ENCODE data around the gene AMN.

The AMN gene

GRCh38 chr14:102898776-102899515 lies 23.5 kb upstream of the AMN start:
- DNase-seq (ENCODE audit: low read depth) = no peak

GRCh38 chr14:102899516-102899900 lies 23.0 kb upstream of the AMN start:
- no peak for DNase-seq (ENCODE audit: low read depth)

DNA sequence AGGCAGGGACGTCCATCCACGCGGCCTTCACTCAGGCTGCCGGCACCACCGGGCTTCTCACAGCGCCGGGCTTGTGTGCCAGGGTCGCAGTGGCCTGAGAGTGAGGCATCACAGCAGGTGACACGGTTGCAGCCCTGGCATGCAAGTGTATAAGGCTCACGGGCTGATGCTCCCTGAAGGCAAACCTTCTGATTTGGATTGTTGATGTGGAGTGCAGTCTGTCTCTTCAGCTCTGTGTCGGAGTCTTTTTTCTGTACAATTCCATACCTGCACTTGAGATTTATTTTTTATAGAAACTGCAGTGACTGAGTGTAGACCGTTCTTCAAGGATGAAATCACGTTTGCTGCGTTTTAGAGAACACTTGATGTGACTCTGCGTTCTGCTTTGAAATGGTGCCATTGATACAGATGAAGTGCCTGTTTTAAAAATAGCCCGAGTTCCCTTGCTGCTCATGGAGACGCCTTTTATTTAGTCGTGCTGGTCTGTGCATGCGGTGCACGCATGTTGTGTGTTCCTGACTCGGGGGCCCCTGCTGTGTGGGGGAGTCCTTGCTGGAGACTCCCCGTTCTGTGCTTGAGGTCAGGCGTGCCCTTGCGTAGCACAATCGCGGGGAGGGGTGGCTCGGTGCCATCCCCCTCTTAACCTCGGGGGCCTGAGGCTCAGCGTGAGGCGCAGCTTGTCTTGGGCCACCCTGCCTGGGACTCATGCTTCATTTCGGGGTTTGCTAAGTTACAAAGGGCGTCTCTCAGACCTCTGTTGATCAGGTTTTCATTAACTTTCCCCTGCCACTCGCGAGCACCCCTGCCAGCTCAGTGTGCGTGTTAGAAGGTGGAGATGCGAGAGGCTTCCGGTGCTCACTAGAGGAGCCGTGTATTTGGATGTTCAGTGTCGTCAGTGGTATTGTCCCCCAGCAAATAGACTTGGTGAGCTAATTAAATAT lies 21.6 kb upstream of the AMN start:
- no peak for DNase-seq (ENCODE audit: low read depth)

DNA sequence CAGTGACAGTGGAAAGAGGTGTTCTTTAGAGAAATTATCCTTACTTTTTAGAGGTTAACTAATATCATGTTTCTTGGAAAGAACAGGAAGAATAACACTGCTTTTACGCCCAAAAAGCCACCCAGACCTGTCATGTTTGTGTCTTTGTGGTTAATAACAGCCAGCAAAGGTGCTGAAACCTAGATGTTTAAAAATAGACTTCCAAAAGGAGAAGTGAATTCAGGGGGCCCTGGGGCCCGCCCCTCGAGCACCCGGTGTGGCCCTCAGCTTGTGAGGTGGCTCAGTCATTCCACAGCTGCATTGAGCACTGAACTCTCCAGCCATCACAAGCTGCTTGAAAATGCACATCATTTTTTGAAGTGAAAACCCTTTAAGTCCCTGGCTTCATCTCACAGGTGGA lies 20.8 kb upstream of the AMN start:
- DNase-seq (ENCODE audit: low read depth) = no peak

DNA sequence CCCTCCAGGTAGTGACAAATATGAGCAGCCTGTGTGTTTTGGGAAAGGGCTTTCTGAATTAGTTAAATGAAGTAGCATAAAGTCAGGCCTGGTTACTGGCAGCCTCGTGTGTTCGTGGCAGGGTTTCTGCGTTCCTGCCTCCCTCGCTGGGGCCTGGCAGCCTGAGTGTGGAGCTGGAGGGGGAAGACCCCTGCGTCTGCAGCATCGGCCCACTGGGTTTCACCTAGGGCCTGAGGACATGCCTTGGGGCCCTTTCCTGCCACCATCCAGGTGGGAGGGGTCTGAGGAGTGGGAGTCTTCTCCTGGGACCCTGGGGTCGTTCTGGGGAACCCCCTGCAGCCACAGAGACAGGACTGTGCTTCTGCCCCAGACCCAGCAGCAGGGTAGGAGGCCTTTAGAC lies 20.4 kb upstream of the AMN start:
- no peak for DNase-seq (ENCODE audit: low read depth)

GRCh38 chr14:102902523-102903247 lies 19.8 kb upstream of the AMN start:
- no peak for DNase-seq (ENCODE audit: low read depth)

DNA sequence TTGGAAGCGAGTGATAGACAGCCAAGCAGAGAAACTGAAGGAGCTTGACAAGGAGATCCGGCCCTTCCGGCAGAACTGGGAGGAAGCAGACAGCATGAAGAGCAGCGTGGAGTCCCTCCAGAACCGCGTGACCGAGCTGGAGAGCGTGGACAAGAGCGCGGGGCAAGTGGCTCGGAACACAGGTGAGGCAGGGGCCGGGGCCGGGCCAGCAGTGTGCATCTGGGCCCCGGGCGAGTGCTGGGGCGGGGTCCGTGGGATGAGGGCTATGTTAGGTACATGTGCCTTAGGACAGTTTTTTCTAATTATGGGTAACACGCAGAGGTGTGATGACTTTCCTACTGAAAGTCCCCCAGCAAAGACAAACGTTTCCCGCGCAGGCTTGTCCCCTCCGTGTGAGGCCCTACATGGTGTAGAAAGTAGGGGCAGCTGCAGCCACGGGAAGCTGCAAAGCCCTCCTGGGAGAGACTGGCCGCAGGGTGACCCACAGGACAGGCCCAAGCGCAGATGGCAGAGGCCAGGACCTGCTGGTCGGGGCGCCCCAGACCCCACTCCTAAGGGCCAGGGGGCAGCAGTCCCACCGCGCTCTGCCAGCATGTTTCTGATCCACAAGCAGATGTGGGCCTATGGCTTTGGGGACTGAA lies 19.1 kb upstream of the AMN start:
- DNase-seq (ENCODE audit: low read depth) = no peak

DNA sequence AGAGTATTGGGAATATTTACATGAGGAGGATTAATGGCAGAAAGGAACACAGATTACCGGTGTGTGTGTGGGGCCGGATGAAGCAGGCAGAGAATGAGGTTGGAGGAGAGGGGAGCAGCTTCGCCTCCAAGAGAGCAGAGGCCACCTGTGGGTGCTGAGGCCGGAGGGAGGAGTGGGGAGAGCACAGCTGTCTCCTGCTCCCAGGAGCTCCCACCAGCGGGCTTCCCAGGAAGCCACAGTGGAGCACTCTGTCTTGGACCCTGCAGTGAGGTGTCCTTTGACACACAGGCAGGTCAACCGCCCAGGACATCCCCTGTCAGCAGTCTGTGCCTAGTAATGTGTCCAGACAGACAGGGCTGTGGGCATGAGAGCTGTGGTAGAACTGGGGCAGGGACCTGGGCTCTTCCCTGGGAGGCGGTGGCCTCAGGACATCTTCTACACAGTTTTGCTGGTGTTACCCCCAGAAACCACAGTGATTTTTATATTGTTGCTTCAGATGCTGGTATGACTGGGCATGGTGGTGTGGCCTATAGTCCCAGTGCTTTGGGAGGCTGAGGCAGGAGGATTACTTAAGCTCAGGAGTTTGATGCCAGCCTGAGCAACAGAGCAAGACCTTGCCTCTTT lies 18.5 kb upstream of the AMN start:
- no peak for DNase-seq (ENCODE audit: low read depth)

DNA sequence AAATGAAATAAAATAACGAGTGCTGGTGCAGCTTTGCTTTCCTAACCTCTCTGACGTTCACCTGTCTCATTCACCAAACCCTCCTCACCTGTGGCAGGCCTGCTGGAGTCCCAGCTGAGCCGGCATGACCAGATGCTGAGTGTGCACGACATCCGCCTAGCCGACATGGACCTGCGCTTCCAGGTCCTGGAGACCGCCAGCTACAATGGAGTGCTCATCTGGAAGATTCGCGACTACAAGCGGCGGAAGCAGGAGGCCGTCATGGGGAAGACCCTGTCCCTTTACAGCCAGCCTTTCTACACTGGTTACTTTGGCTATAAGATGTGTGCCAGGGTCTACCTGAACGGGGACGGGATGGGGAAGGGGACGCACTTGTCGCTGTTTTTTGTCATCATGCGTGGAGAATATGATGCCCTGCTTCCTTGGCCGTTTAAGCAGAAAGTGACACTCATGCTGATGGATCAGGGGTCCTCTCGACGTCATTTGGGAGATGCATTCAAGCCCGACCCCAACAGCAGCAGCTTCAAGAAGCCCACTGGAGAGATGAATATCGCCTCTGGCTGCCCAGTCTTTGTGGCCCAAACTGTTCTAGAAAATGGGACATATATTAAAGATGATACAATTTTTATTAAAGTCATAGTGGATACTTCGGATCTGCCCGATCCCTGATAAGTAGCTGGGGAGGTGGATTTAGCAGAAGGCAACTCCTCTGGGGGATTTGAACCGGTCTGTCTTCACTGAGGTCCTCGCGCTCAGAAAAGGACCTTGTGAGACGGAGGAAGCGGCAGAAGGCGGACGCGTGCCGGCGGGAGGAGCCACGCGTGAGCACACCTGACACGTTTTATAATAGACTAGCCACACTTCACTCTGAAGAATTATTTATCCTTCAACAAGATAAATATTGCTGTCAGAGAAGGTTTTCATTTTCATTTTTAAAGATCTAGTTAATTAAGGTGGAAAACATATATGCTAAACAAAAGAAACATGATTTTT lies 17.1 kb upstream of the AMN start:
- no peak for DNase-seq (ENCODE audit: low read depth)

GRCh38 chr14:102906616-102907302 lies 15.7 kb upstream of the AMN start:
- no peak for DNase-seq (ENCODE audit: low read depth)

GRCh38 chr14:102907303-102907844 lies 15.1 kb upstream of the AMN start:
- no peak for DNase-seq (ENCODE audit: low read depth)

DNA sequence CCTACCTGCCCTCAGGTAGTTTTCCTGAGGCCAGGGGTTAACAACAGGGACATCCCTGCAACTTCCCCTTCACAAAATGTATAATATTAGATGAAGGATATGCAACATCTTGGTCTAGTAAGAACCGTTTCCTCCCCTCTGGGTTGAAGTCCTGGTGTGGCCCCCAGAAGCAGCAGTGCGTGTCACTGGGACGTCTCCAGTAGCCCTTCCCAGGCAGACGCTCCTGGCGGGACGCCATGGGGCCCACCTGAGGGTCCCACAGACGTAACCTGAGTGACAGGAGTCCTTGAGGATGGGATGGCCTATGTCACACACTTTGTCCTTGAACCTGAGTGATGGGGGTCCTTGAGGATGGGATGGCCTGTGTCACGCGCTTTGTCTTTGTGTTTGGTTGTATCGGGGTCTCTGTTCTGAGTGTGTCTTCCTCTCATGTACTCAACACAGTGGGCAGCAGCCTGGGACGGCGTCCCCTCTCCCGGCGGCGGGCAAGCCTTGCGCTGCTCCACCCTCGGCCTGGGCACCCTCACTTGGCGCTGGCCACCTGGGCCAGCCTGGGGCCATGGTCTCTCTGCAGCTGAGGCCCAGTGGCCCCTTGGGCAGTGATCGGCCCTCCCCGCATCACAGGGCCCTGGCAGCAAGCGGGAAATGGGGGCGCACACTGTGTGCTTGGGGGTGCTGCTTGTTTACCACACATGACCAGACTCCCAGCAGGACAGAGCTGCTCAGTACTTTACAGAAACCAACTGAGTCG lies 14.3 kb upstream of the AMN start:
- DNase-seq (ENCODE audit: low read depth) = no peak

DNA sequence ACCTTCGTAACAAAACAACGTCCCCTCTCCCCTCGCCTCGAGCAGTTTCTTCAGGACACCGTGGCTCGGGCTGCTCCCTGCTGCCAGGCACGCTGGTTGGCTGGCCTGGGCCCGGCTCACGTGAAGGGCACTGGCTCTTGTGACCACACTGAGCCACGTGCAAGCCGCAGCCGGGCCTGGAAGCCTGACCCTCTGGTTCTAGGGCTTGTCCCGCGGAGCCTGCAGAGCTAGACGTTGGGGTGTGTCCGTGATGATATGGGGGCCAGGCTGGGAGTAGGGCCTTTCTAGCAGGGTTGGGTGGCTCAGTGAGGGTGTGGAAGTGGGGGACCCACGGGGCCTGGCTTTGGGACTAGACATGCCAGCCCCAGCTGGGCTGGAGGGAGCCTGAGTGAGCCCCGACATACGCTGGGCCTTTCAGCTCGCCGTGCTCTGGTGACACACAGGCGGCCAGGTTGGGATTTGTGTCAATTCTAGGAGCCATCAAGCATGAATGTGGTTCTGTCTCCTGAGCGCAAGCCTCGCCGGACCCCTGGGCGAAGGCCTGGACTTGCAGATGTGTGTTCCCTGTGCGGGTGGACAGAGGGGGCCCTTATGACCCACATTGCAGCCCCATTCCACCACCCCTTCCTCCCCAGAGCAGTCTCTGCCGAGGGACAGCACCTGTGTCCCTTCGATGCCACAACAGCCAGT lies 13.6 kb upstream of the AMN start:
- DNase-seq (ENCODE audit: low read depth) = no peak

DNA sequence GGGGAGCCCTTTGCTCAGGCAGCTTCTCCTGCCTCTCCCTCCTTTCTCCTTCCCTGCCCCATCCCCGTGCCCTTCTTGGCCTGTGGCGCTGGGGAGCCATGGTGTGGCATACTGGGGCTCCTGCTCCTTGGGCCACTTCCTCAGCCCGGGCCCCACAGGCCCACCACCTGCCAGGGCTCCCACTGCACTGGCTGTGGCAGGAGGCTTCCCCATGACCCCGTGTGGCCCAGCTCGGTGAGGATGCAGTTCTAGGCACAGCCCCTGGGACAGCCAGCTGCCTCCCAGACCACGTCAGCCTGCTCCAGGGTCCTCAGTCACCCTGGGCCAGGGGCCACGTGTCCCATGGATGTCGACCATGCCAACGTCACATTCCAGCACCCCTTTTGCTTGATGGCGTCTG lies 13.0 kb upstream of the AMN start:
- no peak for DNase-seq (ENCODE audit: low read depth)

DNA sequence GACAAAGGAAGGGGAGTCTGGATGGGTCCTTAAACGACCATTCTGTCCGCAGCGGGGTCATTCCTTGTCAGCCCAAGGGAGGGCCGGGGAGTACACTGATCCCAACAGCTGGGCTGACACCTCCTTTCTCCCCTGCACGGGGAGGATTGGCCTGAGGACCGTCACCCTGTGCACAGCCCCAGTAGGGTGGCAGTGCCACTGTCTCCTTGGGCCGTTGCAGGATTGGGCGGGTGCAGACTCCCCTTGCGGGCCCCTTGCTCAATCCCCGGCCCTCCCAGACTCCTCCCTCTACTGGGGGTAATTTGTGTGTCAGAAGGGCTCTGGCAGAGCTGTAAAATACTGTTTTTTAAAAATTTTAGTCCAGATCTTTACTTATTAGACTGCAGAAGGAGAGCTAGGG lies 12.6 kb upstream of the AMN start:
- no peak for DNase-seq (ENCODE audit: low read depth)

GRCh38 chr14:102910442-102910841 lies 12.0 kb upstream of the AMN start:
- no peak for DNase-seq (ENCODE audit: low read depth)

DNA sequence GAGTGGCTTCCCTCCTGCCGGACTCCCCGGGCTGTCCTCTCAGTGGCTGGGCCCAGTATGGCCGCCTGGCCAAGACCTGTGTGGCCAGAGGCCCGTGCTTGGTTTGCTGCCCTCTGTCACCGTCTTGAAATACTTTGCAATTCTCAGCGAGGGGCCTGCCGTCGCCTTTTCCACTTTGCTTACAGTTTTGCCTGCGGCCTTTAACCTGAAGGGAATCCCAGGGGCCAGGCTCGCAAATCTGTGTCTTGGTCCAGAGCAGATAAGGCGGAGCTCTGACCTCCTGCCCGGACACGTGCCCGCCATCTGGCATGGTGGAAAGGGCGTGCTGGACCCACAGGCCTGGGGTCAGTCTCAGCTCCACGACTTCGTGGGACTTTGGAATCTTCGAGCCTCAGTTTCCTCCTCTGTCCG lies 10.9 kb upstream of the AMN start:
- no peak for DNase-seq (ENCODE audit: low read depth)
